Esophagus mucosa (tissue), 1 donor: Measurements from ENCODE around the gene SLC2A4. TPM values are rescaled to one million over a fixed set of nuclear protein-coding genes. Genes with fewer than 3 reads are reported as not detected.

ENCODE experiments used
- ATAC-seq: fragments of 200-7000 bp; cut with Tn5 transposase; one replicate; pipeline ENCODE4 v1.9.1; 2020
- total RNA-seq: library from RNA; stranded (reverse); gene quantifications from one replicate; pipeline ENCODE4 v1.2.4, GENCODE V29; 2023
- donor health status: DM: yes; HTN: yes; CAD: no.

Gene SLC2A4
- total RNA-seq, 1 donor from 2014 or later, result 0.68 TPM

DNA sequence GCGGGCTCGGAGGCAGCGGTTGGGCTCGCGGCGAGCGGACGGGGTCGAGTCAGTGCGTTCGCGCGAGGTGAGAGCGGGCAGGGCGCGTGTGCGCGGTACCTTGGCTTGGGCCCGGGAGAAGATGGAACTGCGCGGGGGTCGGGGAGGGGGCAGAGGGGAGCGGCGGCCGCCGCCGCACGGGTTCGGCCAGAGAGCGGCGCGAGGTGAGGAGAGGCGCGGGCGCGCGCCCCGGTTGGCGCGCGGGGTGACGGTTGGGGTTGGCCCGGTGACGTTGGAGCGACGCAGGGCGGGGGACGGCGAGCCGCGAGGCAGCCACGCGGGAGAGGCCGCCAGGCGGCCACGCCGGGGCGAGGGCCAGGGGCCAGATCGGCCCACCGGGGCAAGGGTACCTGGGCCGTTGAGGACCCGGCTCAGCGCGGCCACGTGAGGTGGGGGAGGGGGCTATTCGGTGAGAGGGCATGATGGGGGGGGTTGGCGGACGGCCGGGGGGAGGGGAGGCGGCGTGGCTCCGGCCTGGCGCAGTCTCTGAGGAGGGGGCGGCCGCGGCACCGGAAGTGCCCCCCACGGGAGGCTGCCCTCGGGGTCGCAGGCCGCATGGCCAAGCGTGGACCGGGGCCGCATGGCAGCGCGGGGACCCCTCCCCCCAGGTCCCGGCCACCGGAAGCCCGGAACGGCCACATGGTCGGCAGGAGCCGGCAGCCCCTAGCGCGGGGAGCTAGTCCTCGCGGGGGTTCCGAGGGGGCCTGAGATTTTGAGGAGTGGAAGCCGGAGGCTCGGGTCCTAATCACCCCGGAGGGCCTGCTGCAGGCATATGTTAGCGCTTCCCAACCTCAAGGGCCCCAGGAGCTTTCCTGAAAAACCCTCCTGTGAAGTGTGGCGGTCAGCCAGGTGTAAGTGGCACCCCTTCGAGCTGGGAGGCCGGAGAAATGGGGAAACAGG is 26.4 kb downstream of the SLC2A4 start:
- peak; percentile 46 for ATAC-seq

DNA sequence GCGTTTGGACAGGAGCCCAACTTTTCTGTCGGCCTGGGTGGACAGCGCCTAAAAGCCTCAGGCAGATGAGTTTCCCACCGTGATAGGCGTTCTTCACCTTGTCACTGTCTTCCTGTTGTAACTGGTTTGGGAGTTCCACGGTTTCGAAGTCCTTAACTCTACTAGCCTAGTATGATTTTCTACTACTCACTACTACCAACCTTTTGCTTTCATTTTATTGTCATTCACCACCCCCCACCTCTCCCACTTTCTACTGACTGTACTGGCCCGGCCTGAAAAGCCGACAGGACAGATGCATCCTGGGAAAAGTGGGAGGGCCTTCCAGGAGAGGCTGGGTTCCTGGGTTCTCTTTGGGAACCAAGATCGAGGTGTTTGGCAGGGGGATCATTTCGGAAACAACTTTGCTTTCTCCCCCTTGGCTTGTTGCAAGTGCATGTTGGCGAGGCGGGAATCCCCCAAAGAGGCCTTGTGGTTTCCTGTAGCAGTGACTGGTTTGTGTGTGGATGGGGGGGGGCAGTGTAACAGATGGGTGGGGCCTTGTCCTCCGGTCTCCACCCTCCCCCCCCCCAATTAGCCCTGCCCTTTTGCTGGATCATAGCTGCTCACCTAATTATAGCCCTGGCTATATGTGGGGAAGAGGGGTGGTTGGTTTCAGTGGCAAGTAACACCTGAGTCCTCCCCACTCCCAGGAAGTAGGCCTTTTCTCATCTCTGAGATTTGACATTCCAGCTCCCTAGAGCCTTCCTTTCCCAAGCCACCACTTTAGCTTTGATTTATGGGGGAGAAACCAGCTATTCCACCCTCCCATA is 27.3 kb downstream of the SLC2A4 start:
- peak; percentile 35 for ATAC-seq

DNA sequence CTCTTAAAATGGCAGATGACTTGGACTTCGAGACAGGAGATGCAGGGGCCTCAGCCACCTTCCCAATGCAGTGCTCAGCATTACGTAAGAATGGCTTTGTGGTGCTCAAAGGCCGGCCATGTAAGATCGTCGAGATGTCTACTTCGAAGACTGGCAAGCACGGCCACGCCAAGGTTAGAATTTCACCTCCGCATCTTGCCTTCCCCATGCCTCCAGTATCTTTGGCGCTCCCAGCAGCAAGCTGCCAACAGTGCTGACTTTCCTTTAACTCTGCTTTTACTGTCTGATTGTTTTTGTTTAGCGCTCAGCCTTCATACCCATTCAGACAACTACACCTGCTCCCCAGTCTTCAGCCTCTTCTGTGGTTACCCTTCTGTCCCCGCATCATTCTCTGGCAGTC is 28.1 kb downstream of the SLC2A4 start:
- no peak for ATAC-seq

DNA sequence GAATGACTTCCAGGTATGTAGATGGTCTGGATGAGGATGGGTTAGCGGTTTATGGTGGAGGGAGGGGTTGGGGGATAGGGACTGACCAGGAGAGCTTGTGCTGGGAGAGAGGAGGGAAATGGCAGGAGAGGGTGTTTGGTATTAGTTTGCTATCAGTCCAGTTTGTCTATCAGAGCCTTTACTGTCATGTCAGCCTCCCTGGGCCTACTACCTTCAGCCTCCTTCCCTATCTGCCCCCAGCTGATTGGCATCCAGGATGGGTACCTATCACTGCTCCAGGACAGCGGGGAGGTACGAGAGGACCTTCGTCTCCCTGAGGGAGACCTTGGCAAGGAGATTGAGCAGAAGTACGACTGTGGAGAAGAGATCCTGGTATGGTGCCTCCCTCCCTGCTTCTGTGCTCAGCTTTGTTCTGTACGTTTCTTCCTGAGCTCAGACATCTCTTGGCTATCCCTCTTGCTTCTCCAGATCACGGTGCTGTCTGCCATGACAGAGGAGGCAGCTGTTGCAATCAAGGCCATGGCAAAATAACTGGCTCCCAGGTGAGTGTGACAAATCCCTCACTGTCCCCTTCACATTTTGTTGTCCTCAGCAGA is 29.7 kb downstream of the SLC2A4 start:
- no peak for ATAC-seq

DNA sequence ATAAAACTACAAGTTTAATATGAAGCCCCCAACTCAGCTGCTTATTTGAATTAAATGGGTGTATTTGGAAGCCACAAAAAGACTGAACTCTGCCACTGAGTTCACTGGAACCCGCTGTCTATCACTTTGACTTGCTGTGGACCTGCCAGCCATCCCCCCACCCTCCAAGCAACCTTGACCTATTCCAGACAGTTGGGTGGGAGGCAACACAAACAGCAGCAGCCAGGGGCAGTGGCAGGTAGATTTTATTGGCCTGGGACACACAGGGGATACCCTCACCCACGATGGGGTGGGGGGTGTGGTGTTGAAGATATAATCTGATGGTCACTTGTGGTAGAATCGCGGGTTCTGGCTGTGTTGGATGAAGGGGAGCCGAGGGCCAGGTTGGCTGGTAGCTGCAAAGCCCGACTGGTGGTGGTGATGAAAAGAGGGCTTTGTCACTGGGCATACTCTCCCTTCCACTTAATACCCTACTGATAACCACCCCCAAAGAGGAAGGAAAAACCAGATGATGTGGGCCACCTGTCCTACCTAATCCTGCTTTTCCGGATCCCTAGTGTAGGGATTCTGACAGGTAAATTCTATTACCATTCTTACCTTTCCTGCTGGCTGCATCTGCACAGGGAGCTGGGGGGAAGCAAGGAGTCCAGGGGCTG is 31.0 kb downstream of the SLC2A4 start:
- ATAC-seq, result no peak

GRCh38 chr17:7313088-7313889 is 31.8 kb downstream of the SLC2A4 start:
- ATAC-seq, result no peak

GRCh38 chr17:7313890-7314718 is 32.6 kb downstream of the SLC2A4 start:
- ATAC-seq, result no peak

GRCh38 chr17:7314719-7315569 is 33.4 kb downstream of the SLC2A4 start, which contains the start of gene GPS2:
GPS2 (minus strand) TSS chr17:7315360; CDS start chr17:7315052, 308 bp downstream.
- ATAC-seq, result peak; percentile 79

- peak; percentile 30 for ATAC-seq
Measured at GRCh38 chr17:7315570-7316235, 34.2 kb downstream of the SLC2A4 start.

- ATAC-seq, result no peak
Measured at GRCh38 chr17:7317161-7317803, 35.8 kb downstream of the SLC2A4 start.

DNA sequence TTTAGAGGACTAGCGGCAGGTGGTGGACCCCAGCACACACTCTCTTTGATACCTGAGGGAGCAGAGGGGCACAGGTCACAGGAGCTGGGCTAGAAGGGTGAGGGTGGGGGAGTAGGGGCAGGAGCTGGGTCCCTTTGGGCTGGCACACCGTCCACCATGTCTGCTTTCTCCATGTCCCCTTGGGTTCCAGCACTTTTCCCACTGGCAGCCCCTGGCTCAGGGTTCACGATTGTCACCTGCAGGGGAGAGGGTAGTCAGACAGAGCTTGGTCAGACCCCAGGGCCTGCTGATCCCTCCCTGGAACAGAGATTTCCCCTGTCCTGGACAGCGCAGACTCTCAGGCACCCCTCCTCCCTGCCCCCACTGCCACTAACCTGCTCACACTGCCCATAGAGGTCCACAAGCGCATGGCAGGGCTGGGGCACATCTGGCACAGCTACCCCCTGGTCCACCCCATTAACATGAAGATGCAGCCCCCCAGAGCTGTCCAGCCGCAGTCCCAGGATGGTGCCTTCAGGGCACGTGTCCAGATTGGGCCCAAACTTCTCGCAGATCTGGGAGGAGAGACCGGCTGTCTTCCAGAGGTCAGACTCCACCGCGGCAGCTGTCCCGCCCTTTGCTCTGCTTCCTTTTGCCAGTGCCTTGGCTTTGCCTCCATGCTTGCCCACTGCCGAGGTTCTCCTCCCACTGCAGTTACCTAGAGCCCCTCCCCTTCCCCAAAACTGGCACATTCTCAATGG is 36.8 kb downstream of the SLC2A4 start:
- ATAC-seq, result no peak

DNA sequence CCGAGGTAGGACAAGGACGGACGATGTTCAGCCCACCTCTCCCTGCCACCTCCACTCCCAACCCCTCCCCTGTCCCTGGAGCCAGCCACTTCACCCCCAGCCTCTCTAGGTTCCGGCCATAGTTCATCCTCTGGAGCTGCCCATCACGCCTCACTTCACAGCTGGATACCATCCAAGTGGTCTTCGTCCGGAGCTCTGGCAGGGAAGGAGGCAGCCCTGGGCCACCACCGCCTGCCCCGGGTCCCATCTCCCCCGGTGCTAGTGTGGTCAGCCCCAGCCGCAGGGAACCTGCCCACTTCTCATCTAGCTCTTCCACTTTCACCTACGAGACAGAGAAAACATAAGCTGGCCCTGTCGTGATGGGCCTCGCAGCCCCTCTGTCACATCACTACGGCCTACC is 39.9 kb downstream of the SLC2A4 start:
- ATAC-seq, result no peak

GRCh38 chr17:7322520-7323194 is 41.1 kb downstream of the SLC2A4 start:
- no peak for ATAC-seq

DNA sequence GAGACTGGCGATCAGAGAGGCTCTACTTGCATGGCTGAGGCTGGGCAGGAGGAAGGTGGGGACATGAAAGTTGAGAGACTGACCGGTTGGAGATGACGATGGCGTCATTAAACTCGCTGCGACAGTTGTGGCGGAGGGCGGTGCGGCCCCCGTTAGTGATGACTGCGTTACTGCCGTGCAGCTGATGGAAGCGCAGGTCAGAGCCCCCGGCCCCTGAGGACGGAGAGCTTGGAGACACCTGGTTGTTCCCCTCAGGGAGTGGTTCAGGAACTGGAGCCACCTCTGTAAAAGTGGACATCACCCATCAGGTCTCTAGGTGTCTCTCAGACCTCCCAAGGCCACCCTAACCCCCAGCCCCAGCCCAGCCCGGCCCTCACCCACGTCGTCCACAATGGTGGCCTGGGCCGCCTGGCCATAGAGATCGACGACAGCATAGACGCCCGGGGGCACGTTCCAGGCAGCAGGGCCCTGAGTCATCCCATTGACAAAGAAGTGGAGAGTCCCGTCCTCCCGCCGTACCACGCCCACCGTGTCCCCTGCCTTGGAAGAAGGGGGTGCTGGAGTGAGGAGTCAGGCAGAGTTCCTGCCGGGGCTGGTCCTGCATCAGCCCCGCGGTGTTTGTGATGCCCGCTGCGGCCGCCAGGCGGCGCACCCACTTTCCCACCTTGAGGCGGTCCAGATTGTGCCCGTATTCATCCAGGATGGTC is 42.4 kb downstream of the SLC2A4 start:
- peak; percentile 30 for ATAC-seq

DNA sequence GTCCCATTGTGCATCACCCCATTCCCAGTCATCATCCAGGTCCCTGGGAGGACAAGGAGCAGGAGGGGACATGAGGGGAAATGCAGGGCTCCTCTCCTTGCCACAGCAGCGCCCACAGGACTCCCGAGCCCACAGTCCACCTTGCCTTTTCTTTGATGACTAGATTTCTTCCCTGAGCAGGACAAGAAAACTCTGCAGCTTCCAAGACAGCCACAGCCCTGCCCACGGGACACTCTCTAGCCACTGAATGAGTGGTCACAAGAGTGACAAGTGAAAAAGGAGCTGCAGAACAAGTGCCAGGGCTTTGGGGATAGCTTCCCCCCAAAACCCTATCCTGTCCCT is 42.9 kb downstream of the SLC2A4 start:
- no peak for ATAC-seq

GRCh38 chr17:7325031-7325528 is 43.6 kb downstream of the SLC2A4 start:
- ATAC-seq, result no peak
